ENCODE data around the gene ARHGEF28. TPM values are rescaled to one million over a fixed set of nuclear protein-coding genes. Genes with fewer than 3 reads are reported as not detected.
A peak's percentile ranks its signal among the peaks of the same experiment; 100 is the strongest.

The ARHGEF28 gene
- total RNA-seq, 4 donors from 2014 or later, result 9.8 to 18.7 (median 18.6) TPM

DNA sequence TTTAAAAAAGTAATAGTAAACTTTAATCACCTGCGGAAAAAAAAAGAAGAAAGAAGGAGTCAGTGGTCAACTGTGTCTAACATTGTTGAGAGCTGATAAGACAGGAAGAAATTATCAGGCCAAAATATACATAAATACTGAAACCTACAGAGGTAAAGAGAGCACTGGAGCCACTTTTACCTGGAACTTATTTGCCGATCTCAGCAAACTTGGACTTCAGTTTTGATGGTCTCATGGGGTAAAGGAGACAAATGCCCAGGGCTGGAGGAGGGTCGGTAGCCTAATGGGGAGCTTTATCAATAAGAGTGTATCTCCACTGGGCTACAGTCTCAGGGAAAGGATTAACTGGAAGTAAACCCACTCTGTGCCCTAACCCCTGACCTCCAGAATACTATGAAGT, 26.6 kb upstream of the ARHGEF28 start:
- DNase-seq, result no peak
- H3K36me3 ChIP-seq, result no peaks in the 10 kb centered on the region
- in situ Hi-C loops (cut with MboI; ENCODE audit: low pct_ligation_motif_present in 1 of 4, low pct_unique_long_range_greater_than_20kb in 1 of 4, low sequenced_read_pairs in 3 of 4) (loop anchor here in 2 of 4 donors (10.0 to 25.0 kb wide), 2 partner anchors 1045 to 1063 kb away; partner anchors contain the start of gene ENC1 (in 1 of the 2)), intact Hi-C loops (cut with DNase I; ENCODE audit: low total_unique reads) (no loop called here)
- H3K27me3 ChIP-seq, result no peaks in the 10 kb centered on the region
- H3K9me3 ChIP-seq, result peaks cover 0 to 6% of the 10 kb centered on the region in 2 donors
- TF ChIP-seq, protein P1, sequence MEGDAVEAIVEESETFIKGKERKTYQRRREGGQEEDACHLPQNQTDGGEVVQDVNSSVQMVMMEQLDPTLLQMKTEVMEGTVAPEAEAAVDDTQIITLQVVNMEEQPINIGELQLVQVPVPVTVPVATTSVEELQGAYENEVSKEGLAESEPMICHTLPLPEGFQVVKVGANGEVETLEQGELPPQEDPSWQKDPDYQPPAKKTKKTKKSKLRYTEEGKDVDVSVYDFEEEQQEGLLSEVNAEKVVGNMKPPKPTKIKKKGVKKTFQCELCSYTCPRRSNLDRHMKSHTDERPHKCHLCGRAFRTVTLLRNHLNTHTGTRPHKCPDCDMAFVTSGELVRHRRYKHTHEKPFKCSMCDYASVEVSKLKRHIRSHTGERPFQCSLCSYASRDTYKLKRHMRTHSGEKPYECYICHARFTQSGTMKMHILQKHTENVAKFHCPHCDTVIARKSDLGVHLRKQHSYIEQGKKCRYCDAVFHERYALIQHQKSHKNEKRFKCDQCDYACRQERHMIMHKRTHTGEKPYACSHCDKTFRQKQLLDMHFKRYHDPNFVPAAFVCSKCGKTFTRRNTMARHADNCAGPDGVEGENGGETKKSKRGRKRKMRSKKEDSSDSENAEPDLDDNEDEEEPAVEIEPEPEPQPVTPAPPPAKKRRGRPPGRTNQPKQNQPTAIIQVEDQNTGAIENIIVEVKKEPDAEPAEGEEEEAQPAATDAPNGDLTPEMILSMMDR (IDR thresholded peaks at IDR 0.05), result no peak
- TF ChIP-seq POLR2AphosphoS5 (IDR thresholded peaks at IDR 0.05) (no peak), POLR2A (IDR thresholded peaks at IDR 0.05) (no peak), EP300 (IDR thresholded peaks at IDR 0.05; ENCODE audit: low read depth) (no peak)
- H3K27ac ChIP-seq, result no peak overlapping the region
- no peaks in the 10 kb centered on the region for H3K4me1 ChIP-seq
- no peak overlapping the region for H3K4me3 ChIP-seq
- 85 to 89% methylated on average over 2 to 3 of the region's 3 CpGs for WGBS, 2 donors (ENCODE audit: low coverage in 1 of 2)

DNA sequence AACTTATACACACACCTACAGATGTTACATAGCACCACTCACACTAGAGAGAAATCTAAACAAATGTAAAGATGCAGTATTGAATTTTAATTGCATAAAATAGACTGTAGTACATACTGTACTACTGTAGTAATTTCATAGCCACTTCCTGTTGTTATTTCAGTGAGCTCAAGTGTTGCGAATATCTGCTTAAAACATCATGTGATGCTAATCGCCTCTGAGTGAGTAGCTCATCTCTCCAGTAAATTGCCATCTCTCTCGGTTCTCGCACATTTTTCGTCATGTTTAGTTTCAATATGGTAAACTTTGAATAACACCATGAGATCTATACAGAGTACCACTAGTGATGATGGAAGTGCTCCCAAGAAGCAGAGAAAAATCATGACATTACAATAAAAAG, 22.0 kb upstream of the ARHGEF28 start:
- no peaks in the 10 kb centered on the region for H3K27me3 ChIP-seq
- WGBS, 2 donors (ENCODE audit: low coverage in 1 of 2), result 85 to 91% methylated on average over 5 of the region's 5 CpGs
- H3K4me1 ChIP-seq, result peaks cover 0 to 13% (median 3%) of the 10 kb centered on the region in 4 donors
- intact Hi-C loops (cut with DNase I; ENCODE audit: low total_unique reads) (no loop called here), in situ Hi-C loops (cut with MboI; ENCODE audit: low pct_ligation_motif_present in 1 of 4, low pct_unique_long_range_greater_than_20kb in 1 of 4, low sequenced_read_pairs in 3 of 4) (no loop called here)
- no peak overlapping the region for H3K4me3 ChIP-seq
- no peak for DNase-seq
- TF ChIP-seq POLR2AphosphoS5 (IDR thresholded peaks at IDR 0.05), result no peak
- TF ChIP-seq, protein P1 (IDR thresholded peaks at IDR 0.05), result no peak
- TF ChIP-seq POLR2A (IDR thresholded peaks at IDR 0.05), result no peak
- no peak for TF ChIP-seq EP300 (IDR thresholded peaks at IDR 0.05; ENCODE audit: low read depth)
- no peaks in the 10 kb centered on the region for H3K36me3 ChIP-seq
- no peak overlapping the region for H3K27ac ChIP-seq
- H3K9me3 ChIP-seq, result peaks cover 0 to 6% of the 10 kb centered on the region in 2 donors

DNA sequence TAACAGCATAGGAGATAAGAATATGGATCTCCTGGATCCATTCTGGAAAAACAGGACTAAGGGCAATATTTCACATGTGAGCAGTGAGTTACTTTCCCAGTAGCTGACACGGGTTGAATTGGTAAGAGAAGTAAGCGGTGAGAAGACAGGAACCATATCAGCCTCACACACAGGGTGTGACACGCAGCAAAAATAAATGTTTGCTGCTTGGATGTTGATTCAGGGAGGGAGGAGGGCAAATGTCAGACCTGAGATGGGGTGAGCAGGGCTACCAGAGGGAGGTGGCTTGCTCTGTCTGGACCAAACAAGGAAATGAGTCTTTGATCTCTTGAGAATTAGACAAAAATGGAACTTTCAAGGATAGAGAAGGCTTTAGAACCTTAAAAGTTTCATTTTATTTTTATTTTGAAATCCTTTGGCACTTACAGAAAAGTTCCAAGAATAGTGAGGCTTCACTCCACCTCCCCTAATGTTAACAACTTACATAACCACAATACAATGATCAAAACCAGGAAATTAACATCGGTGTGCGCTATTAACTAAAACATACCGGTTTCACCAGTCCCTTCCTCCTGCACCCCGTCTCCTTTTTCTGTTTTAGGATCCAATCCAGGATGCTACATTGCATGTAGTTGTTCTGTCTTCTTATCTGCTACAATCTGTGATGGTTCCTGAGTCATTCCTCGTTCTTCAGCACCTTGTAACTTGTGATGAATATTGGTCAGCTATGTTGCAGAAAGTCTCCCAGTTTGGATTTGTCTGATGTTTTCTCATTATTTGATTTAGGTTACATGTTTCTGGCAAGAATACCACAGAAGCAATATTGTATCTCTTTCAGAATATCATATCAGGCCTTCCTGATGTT, 20.5 kb upstream of the ARHGEF28 start:
- Histone ChIP-seq H3K36me3 (no peaks in the 10 kb centered on the region), H3K4me3 (no peak overlapping the region), H3K9me3 (peaks cover 0 to 6% of the 10 kb centered on the region in 2 donors), H3K27me3 (no peaks in the 10 kb centered on the region), H3K4me1 (peaks cover 0 to 13% (median 3%) of the 10 kb centered on the region in 4 donors), H3K27ac (peak overlapping the region in 2 of 4 donors; percentile 7 to 19)
- TF ChIP-seq POLR2AphosphoS5 (IDR thresholded peaks at IDR 0.05) (no peak), EP300 (IDR thresholded peaks at IDR 0.05; ENCODE audit: low read depth) (no peak)
- TF ChIP-seq, protein P1 (IDR thresholded peaks at IDR 0.05), result no peak
- WGBS, 2 donors (ENCODE audit: low coverage in 1 of 2), result 50 to 59% methylated on average over 8 of the region's 8 CpGs
- peak; percentile 28 for DNase-seq
- in situ Hi-C loops (cut with MboI; ENCODE audit: low pct_ligation_motif_present in 1 of 4, low pct_unique_long_range_greater_than_20kb in 1 of 4, low sequenced_read_pairs in 3 of 4) (no loop called here), intact Hi-C loops (cut with DNase I; ENCODE audit: low total_unique reads) (no loop called here)

DNA sequence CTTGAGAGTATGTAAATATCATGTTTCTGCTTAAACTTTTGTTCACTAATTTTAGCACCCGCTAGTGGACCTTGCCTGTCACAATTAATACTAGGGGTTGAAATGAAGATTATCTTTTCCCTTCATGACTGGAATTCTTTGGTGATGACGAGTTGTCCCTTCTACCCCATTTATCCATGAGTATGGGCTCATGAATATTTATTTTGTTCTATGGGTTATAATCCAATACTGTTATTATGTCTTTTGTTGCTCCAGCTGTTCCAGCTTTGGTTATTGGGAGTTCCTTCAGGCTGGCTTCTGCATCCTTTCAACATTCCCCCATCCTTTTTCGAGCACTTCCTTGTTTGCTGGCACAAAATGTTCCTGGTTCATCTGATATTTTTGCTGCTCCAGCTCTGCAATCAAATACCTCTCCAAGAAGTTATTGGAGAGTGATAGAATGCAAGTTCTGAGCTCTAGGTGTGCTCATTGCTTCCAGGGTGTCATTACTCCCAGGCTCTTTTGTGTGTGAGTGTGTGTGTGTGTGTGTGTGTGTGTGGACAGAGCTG, 19.7 kb upstream of the ARHGEF28 start:
- H3K27me3 ChIP-seq, result no peaks in the 10 kb centered on the region
- no peak overlapping the region for H3K27ac ChIP-seq
- in situ Hi-C loops (cut with MboI; ENCODE audit: low pct_ligation_motif_present in 1 of 4, low pct_unique_long_range_greater_than_20kb in 1 of 4, low sequenced_read_pairs in 3 of 4), result no loop called here
- no peak for DNase-seq
- H3K4me3 ChIP-seq, result no peak overlapping the region
- WGBS, 2 donors (ENCODE audit: low coverage in 1 of 2), result 50 to 67% methylated on average over 3 of the region's 3 CpGs
- intact Hi-C loops (cut with DNase I; ENCODE audit: low total_unique reads), result no loop called here
- H3K9me3 ChIP-seq, result peaks cover 0 to 5% of the 10 kb centered on the region in 2 donors
- TF ChIP-seq, protein P1 (IDR thresholded peaks at IDR 0.05), result no peak
- H3K4me1 ChIP-seq, result peaks cover 0 to 13% (median 3%) of the 10 kb centered on the region in 4 donors
- no peaks in the 10 kb centered on the region for H3K36me3 ChIP-seq
